ENCODE results near the gene CHRNB2.

The CHRNB2 gene

GRCh38 chr1:154581766-154582165 lies 14.2 kb downstream of the CHRNB2 start:
- DNase-seq (ENCODE audit: low spot score), result no peak

- DNase-seq (ENCODE audit: low spot score), result no peak
These were observed 15.3 kb downstream of the CHRNB2 start for GRCh38 chr1:154582885-154583284.

- DNase-seq (ENCODE audit: low spot score), result no peak
These were observed 16.2 kb downstream of the CHRNB2 start for GRCh38 chr1:154583773-154584172.

- DNase-seq (ENCODE audit: low spot score), result no peak
These were observed 16.9 kb downstream of the CHRNB2 start for GRCh38 chr1:154584267-154584994.

GRCh38 chr1:154586231-154586630 lies 18.7 kb downstream of the CHRNB2 start:
- no peak for DNase-seq (ENCODE audit: low spot score)

- DNase-seq (ENCODE audit: low spot score), result no peak
These were observed 19.1 kb downstream of the CHRNB2 start for GRCh38 chr1:154586641-154587040.

- DNase-seq (ENCODE audit: low spot score), result no peak
These were observed 22.2 kb downstream of the CHRNB2 start for GRCh38 chr1:154589780-154590179.

- DNase-seq (ENCODE audit: low spot score), result no peak
These were observed 23.2 kb downstream of the CHRNB2 start for GRCh38 chr1:154590756-154591155.

GRCh38 chr1:154591206-154591605 lies 23.6 kb downstream of the CHRNB2 start:
- no peak for DNase-seq (ENCODE audit: low spot score)

- no peak for DNase-seq (ENCODE audit: low spot score)
These were observed 25.8 kb downstream of the CHRNB2 start for GRCh38 chr1:154593390-154593789.

- no peak for DNase-seq (ENCODE audit: low spot score)
These were observed 27.2 kb downstream of the CHRNB2 start for GRCh38 chr1:154594811-154595210.

GRCh38 chr1:154595621-154596020 lies 28.0 kb downstream of the CHRNB2 start:
- no peak for DNase-seq (ENCODE audit: low spot score)

- DNase-seq (ENCODE audit: low spot score), result no peak
These were observed 31.5 kb downstream of the CHRNB2 start for GRCh38 chr1:154598871-154599635.

GRCh38 chr1:154599658-154600057 lies 32.1 kb downstream of the CHRNB2 start:
- peak; percentile 53 for DNase-seq (ENCODE audit: low spot score)

- DNase-seq (ENCODE audit: low spot score), result no peak
These were observed 35.7 kb downstream of the CHRNB2 start for GRCh38 chr1:154603317-154603716.

- no peak for DNase-seq (ENCODE audit: low spot score)
These were observed 38.0 kb downstream of the CHRNB2 start for GRCh38 chr1:154605534-154605933.

- no peak for DNase-seq (ENCODE audit: low spot score)
These were observed 39.6 kb downstream of the CHRNB2 start for GRCh38 chr1:154607106-154607608.

- peak; percentile 84 for DNase-seq (ENCODE audit: low spot score)
These were observed 40.2 kb downstream of the CHRNB2 start, which contains the start of gene ADAR for GRCh38 chr1:154607609-154608396. Gene ADAR, minus strand, starts transcription at chr1:154608186. Its CDS starts 180 bp downstream, at chr1:154608006.

- peak; percentile 67 for DNase-seq (ENCODE audit: low spot score)
These were observed 41.1 kb downstream of the CHRNB2 start for GRCh38 chr1:154608397-154609270.

GRCh38 chr1:154609398-154610380 lies 42.1 kb downstream of the CHRNB2 start:
- no peak for DNase-seq (ENCODE audit: low spot score)

All from cerebellar cortex (tissue), 1 donor.